ENCODE results near the gene GLT8D2. TPM values are rescaled to one million over a fixed set of nuclear protein-coding genes. Genes with fewer than 3 reads are reported as not detected.
"Not testable (repeated sequence)": the region's sequence is repeated elsewhere in the genome, so short reads cannot be mapped to it uniquely, and the experiment has no call there.

Gene GLT8D2
- total RNA-seq, 2 experiments from 2014 or later = 0.43 TPM; not detected in 1

- no peaks in the 10 kb centered on the region for H3K9me3 Mint-ChIP-seq
- H3K27me3 Mint-ChIP-seq = peaks cover 26% of the 10 kb centered on the region
- no peak overlapping the region for H3K4me3 Mint-ChIP-seq
- no peaks in the 10 kb centered on the region for H3K36me3 Mint-ChIP-seq
- no peak overlapping the region for H3K27ac Mint-ChIP-seq
- peaks cover 5% of the 10 kb centered on the region for H3K4me1 Mint-ChIP-seq
- no peak for DNase-seq
Observed at GRCh38 chr12:104059963-104060362, 10.0 kb upstream of the GLT8D2 start.

DNA sequence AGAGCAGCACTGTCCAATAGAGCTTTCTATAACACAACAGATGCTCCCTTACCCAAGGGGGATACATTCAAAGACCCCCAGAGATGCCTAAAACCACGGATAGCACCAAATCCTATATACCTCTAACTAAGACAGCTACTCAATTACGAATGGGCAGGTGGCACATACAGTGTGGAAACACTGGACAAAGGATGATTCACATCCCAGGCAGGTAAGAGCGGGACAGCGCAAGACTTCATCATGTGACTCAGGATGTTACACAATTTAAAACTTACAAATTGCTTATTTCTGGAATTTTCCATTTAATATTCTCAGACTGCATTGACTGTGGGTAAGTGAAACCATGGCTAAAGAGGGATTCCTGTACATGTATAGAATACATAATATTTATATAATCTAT lies 8.8 kb upstream of the GLT8D2 start:
- Mint-ChIP-seq H3K36me3 (no peaks in the 10 kb centered on the region), H3K27ac (no peak overlapping the region), H3K4me1 (peaks cover 5% of the 10 kb centered on the region), H3K27me3 (peaks cover 36% of the 10 kb centered on the region), H3K4me3 (no peak overlapping the region), H3K9me3 (no peaks in the 10 kb centered on the region)
- no peak for DNase-seq

DNA sequence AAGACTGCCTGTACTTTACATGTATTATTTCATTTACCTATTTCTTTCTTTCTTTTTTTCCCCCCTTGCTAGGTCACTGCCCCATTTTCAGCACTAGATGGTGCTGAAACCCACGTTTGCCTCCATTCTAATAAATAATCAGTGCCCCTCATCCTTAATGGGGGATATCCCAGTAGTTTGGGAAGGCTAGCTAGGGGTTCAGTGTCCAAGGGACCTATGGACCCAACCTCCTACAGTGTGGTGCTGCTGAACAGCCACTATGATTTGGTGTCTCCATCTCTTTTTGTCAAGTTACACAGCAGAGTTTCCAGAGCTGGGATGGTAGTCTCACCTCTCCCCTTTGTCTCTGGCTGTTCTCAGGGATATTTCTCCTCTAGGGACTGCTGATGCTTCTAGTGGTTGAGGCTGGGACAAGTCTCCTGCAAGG lies 7.8 kb upstream of the GLT8D2 start:
- DNase-seq = no peak
- H3K27me3 Mint-ChIP-seq = peaks cover 38% of the 10 kb centered on the region
- no peaks in the 10 kb centered on the region for H3K9me3 Mint-ChIP-seq
- no peaks in the 10 kb centered on the region for H3K36me3 Mint-ChIP-seq
- H3K4me1 Mint-ChIP-seq = peaks cover under 1% of the 10 kb centered on the region
- H3K4me3 Mint-ChIP-seq = no peak overlapping the region
- H3K27ac Mint-ChIP-seq = no peak overlapping the region

DNA sequence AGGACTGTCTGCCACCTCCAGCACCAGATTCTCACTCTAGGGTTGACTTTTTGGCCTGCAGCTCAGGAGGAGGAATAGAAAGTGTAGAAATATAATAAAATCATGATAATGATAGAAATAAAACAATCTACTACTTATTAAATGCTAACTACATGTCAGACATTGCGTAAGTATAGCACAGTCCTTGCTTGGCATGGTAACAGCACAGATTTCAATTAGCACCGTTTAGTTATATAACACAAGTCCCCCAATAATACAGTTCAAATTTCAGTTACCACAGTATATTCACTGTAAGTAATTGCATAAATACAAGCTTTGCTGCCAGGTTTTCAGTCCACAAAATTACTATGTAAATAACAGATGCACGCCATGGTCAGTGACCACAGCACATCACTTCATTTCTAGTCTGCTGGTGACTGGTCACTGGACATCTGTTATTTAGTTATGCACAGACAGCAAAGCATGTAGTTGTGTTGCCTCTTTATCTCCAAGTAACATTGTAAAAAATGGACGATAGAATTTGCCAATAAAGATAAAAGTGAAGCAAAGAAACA lies 6.5 kb upstream of the GLT8D2 start:
- H3K4me1 Mint-ChIP-seq = no peaks in the 10 kb centered on the region
- no peak for DNase-seq
- H3K27ac Mint-ChIP-seq = no peak overlapping the region
- no peak overlapping the region for H3K4me3 Mint-ChIP-seq
- peaks cover 40% of the 10 kb centered on the region for H3K27me3 Mint-ChIP-seq
- H3K9me3 Mint-ChIP-seq = no peaks in the 10 kb centered on the region
- no peaks in the 10 kb centered on the region for H3K36me3 Mint-ChIP-seq

- Mint-ChIP-seq H3K9me3 (no peaks in the 10 kb centered on the region), H3K4me1 (no peaks in the 10 kb centered on the region), H3K36me3 (no peaks in the 10 kb centered on the region), H3K27ac (no peak overlapping the region), H3K4me3 (no peak overlapping the region), H3K27me3 (peaks cover 43% of the 10 kb centered on the region)
- DNase-seq = no peak
Observed at GRCh38 chr12:104055686-104056388, 5.8 kb upstream of the GLT8D2 start.

- Mint-ChIP-seq H3K4me1 (peaks cover 3% of the 10 kb centered on the region), H3K4me3 (no peak overlapping the region), H3K27ac (no peak overlapping the region), H3K27me3 (peaks cover 47% of the 10 kb centered on the region), H3K36me3 (no peaks in the 10 kb centered on the region), H3K9me3 (no peaks in the 10 kb centered on the region)
- no peak for DNase-seq
Observed at GRCh38 chr12:104054681-104055346, 4.8 kb upstream of the GLT8D2 start.

- no peaks in the 10 kb centered on the region for H3K36me3 Mint-ChIP-seq
- DNase-seq = no peak
- H3K27me3 Mint-ChIP-seq = peaks cover 55% of the 10 kb centered on the region
- H3K9me3 Mint-ChIP-seq = no peaks in the 10 kb centered on the region
- no peak overlapping the region for H3K27ac Mint-ChIP-seq
- H3K4me1 Mint-ChIP-seq = peaks cover 5% of the 10 kb centered on the region
- H3K4me3 Mint-ChIP-seq = no peak overlapping the region
Observed at GRCh38 chr12:104050436-104050835, 449 bp upstream of the GLT8D2 start.

GRCh38 chr12:104049278-104049902 lies 597 bp downstream of the GLT8D2 start:
- no peak overlapping the region for H3K4me3 Mint-ChIP-seq
- H3K9me3 Mint-ChIP-seq = no peaks in the 10 kb centered on the region
- no peaks in the 10 kb centered on the region for H3K36me3 Mint-ChIP-seq
- DNase-seq = no peak
- peaks cover 49% of the 10 kb centered on the region for H3K27me3 Mint-ChIP-seq
- peaks cover 5% of the 10 kb centered on the region for H3K4me1 Mint-ChIP-seq
- H3K27ac Mint-ChIP-seq = no peak overlapping the region

DNA sequence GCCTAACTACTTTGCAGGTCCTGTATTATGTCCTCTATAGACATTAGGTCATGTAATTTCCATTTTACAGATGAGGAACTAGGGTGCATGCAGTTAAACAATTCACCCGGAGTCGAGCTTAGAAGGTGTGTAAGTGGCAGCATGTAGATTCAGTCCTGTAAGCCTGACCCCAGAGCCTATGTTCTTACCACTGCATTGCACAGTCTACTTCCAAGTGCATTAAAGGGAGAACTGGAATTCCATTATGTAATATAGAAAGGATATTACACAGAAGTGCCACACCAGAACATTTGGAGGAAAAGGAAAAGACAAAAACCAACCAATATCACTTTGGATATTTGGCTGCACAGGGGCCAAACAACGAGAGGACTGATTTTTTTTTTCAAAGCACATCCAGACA lies 1.2 kb downstream of the GLT8D2 start:
- Mint-ChIP-seq H3K9me3 (no peaks in the 10 kb centered on the region), H3K27ac (no peak overlapping the region), H3K27me3 (peaks cover 45% of the 10 kb centered on the region), H3K36me3 (no peaks in the 10 kb centered on the region), H3K4me1 (peaks cover 5% of the 10 kb centered on the region), H3K4me3 (no peak overlapping the region)
- no peak for DNase-seq

DNA sequence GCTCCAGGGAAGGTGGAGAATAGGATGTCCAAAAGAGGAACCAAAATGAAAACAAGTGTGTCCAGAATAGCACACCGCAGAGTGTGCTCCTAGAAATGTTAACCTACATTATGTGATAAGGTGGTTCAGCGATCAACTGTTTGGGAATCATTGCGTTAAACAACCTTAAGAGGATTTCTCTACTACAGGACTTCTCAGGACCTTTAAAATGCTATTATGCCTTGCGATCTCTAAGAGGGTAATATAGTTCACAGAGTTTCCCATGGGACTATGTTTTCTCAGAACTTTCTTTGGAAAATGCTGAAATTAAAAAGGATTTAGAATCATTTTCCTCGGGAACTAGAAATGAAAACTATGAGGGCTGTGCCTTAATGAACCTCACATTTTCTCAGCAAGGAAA lies 1.8 kb downstream of the GLT8D2 start:
- no peak for DNase-seq
- Mint-ChIP-seq H3K4me1 (peaks cover 5% of the 10 kb centered on the region), H3K27ac (no peak overlapping the region), H3K36me3 (no peaks in the 10 kb centered on the region), H3K9me3 (no peaks in the 10 kb centered on the region), H3K4me3 (no peak overlapping the region), H3K27me3 (peaks cover 44% of the 10 kb centered on the region)

- Mint-ChIP-seq H3K4me1 (peaks cover 5% of the 10 kb centered on the region), H3K27me3 (peaks cover 30% of the 10 kb centered on the region), H3K36me3 (no peaks in the 10 kb centered on the region), H3K27ac (no peak overlapping the region), H3K9me3 (no peaks in the 10 kb centered on the region), H3K4me3 (no peak overlapping the region)
- DNase-seq = no peak
Observed at GRCh38 chr12:104046306-104046705, 3.7 kb downstream of the GLT8D2 start.

GRCh38 chr12:104044158-104044557 lies 5.8 kb downstream of the GLT8D2 start:
- H3K36me3 Mint-ChIP-seq = no peaks in the 10 kb centered on the region
- H3K27ac Mint-ChIP-seq = no peak overlapping the region

GRCh38 chr12:104042580-104042979 lies 7.4 kb downstream of the GLT8D2 start:
- DNase-seq = no peak
- H3K27me3 Mint-ChIP-seq = no peaks in the 10 kb centered on the region
- no peaks in the 10 kb centered on the region for H3K36me3 Mint-ChIP-seq
- no peak overlapping the region for H3K27ac Mint-ChIP-seq
- H3K4me1 Mint-ChIP-seq = no peaks in the 10 kb centered on the region
- no peak overlapping the region for H3K4me3 Mint-ChIP-seq
- no peaks in the 10 kb centered on the region for H3K9me3 Mint-ChIP-seq

More at GRCh38 chr12:104044158-104044557, 5.8 kb downstream of the GLT8D2 start:
- Mint-ChIP-seq H3K4me1 (no peaks in the 10 kb centered on the region), H3K27me3 (peaks cover 10% of the 10 kb centered on the region), H3K4me3 (no peak overlapping the region), H3K9me3 (no peaks in the 10 kb centered on the region)
- DNase-seq = no peak

DNA sequence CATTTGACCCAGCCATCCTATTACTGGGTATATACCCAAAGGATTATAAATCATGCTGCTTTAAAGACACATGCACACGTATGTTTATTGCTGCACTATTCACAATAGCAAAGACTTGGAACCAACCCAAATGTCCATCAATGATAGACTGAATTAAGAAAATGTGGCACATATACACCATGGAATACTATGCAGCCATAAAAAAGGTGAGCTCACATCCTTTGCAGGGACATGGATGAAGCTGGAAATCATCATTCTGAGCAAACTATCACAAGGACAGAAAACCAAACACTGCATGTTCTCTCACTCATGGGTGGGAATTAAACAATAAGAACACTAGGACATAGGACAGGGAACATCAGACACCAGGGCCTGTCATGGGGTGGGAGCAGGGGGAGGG lies 10.2 kb downstream of the GLT8D2 start:
- DNase-seq, H3K36me3 Mint-ChIP-seq, H3K4me3 Mint-ChIP-seq, H3K4me1 Mint-ChIP-seq, H3K27ac Mint-ChIP-seq, H3K9me3 Mint-ChIP-seq: not testable (repeated sequence)
- peaks cover 13% of the 10 kb centered on the region for H3K27me3 Mint-ChIP-seq

- peaks cover 13% of the 10 kb centered on the region for H3K27me3 Mint-ChIP-seq
- H3K27ac Mint-ChIP-seq, H3K36me3 Mint-ChIP-seq, H3K4me3 Mint-ChIP-seq, H3K4me1 Mint-ChIP-seq, DNase-seq, H3K9me3 Mint-ChIP-seq: not testable (repeated sequence)
Observed at GRCh38 chr12:104036143-104036542, 13.8 kb downstream of the GLT8D2 start.

All from activated naive CD8-positive, alpha-beta T cell treated with anti-CD3 and anti-CD28 coated beads for 36 hours (primary cell).